ENCODE measurements around the gene CLEC1A. TPM values are rescaled to one million over a fixed set of nuclear protein-coding genes. Genes with fewer than 3 reads are reported as not detected.

The CLEC1A gene
- total and polyA plus RNA-seq, 10 donors: 1.5 to 12.4 (median 7.4) TPM

DNA sequence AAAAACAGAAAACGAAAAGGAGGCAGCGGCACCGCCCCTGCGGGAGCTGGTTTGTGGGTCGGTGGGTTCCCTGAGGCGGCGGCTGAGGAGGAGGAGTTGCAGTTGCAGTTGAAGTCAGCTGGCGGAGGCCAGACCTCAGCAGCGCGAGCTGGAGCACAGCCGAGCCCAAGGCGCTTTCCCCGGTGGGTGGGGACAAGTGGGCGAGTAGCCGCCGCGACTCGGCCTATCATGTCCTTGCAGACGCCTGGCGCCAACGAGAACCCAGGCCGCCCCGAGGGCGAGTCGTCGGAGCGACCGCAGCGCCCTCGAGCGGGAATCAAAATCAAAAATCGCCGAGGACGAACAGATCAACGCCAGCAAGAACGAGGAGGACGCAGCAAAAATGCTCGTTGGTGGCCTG lies 12.7 kb upstream of the CLEC1A start:
- no peak for DNase-seq

DNA sequence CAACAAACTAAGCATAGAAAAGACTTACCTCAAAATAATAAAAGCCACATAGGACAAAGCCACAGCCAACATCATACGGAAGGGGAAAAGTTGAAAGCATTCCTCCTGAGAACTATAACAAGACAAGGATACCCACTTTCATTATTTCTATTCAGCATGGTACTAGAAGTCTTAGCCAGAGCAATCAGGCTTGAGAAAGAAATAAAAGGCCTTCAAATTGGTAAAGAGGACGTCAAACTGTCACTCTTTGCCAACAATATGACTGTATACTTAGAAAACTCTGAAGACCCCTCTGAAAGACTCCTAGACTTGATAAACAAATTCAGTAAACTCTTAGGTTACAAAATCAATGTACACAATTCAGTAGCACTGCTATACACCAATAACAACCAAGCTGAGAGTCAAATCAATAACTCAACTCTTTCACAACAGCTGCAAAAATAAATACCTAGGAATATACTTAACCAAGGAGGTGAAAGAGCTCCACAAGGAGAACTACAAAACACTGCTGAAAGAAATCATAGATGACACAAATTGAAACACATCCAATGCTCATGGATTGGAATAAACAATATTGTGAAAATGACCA lies 11.6 kb upstream of the CLEC1A start:
- Histone ChIP-seq H3K4me3 (no peak overlapping the region), H3K4me1 (no peaks in the 10 kb centered on the region), H3K27me3 (replicated peaks in 1 of 7) (no peaks in the 10 kb centered on the region), H3K27ac (no peak overlapping the region), H3K36me3 (peaks cover 0 to 1% (median 0%) of the 10 kb centered on the region in 6 donors), H3K9me3 (peaks cover 0 to 8% (median 0%) of the 10 kb centered on the region in 8 donors)
- TF ChIP-seq POLR2A (IDR thresholded peaks at IDR 0.05) (no peak), POLR2AphosphoS5 (IDR thresholded peaks at IDR 0.05) (no peak)
- TF ChIP-seq, protein P1, sequence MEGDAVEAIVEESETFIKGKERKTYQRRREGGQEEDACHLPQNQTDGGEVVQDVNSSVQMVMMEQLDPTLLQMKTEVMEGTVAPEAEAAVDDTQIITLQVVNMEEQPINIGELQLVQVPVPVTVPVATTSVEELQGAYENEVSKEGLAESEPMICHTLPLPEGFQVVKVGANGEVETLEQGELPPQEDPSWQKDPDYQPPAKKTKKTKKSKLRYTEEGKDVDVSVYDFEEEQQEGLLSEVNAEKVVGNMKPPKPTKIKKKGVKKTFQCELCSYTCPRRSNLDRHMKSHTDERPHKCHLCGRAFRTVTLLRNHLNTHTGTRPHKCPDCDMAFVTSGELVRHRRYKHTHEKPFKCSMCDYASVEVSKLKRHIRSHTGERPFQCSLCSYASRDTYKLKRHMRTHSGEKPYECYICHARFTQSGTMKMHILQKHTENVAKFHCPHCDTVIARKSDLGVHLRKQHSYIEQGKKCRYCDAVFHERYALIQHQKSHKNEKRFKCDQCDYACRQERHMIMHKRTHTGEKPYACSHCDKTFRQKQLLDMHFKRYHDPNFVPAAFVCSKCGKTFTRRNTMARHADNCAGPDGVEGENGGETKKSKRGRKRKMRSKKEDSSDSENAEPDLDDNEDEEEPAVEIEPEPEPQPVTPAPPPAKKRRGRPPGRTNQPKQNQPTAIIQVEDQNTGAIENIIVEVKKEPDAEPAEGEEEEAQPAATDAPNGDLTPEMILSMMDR (IDR thresholded peaks at IDR 0.05 in 8 of 11, conservative IDR thresholded peaks at IDR 0.05 in 3 of 11): no peak
- intact Hi-C loops (cut with DNase I; ENCODE audit: low total_unique reads): no loop called here
- 89 to 98% (median 91%) methylated on average over 2 of the region's 2 CpGs for WGBS, 5 donors
- no peak for DNase-seq

More for the DNA sequence above, 12.7 kb upstream of the CLEC1A start:
- no peak for TF ChIP-seq POLR2AphosphoS5 (IDR thresholded peaks at IDR 0.05)
- Histone ChIP-seq H3K9me3 (peaks cover 0 to 8% (median 0%) of the 10 kb centered on the region in 8 donors), H3K4me1 (no peaks in the 10 kb centered on the region), H3K27ac (no peak overlapping the region), H3K4me3 (no peak overlapping the region), H3K27me3 (replicated peaks in 1 of 7) (no peaks in the 10 kb centered on the region), H3K36me3 (peaks cover 0 to 9% (median 0%) of the 10 kb centered on the region in 6 donors)
- intact Hi-C loops (cut with DNase I; ENCODE audit: low total_unique reads): no loop called here
- WGBS, 5 donors: 92 to 95% (median 94%) methylated on average over 38 of the region's 38 CpGs

DNA sequence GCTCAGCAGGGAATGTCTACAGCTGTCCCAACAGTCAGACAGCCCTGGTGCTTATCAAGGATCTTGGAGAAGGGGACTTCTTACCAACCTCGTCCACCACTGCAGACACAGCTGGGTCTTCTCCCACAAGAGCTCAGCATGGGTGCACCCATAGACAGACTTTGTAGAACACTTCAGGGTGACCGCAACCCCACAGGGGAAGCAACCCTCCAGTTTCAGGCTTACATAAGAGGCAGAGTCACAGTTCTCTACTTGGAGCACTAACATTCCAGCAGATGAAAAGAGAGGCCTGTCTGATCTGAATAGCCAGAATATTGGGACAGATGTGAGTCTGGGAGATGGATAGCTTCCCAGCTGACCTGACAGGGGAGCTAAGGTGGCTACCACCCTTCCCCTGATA lies 3.5 kb upstream of the CLEC1A start:
- WGBS, 5 donors: 44 to 74% (median 63%) methylated on average over 2 of the region's 2 CpGs
- no peaks in the 10 kb centered on the region for H3K36me3 ChIP-seq
- peaks cover 0 to 4% (median 0%) of the 10 kb centered on the region in 7 donors for H3K27me3 ChIP-seq (replicated peaks in 1 of 7)
- H3K4me3 ChIP-seq: no peak overlapping the region
- no peak for DNase-seq
- intact Hi-C loops (cut with DNase I; ENCODE audit: low total_unique reads): no loop called here
- TF ChIP-seq POLR2AphosphoS5 (IDR thresholded peaks at IDR 0.05): no peak
- no peak for TF ChIP-seq POLR2A (IDR thresholded peaks at IDR 0.05)
- TF ChIP-seq, protein P1 (IDR thresholded peaks at IDR 0.05 in 8 of 11, conservative IDR thresholded peaks at IDR 0.05 in 3 of 11): no peak
- no peak overlapping the region for H3K27ac ChIP-seq
- peaks cover 0 to 15% (median 1%) of the 10 kb centered on the region in 8 donors for H3K9me3 ChIP-seq
- peaks cover 0 to 11% (median 0%) of the 10 kb centered on the region in 6 donors for H3K4me1 ChIP-seq

DNA sequence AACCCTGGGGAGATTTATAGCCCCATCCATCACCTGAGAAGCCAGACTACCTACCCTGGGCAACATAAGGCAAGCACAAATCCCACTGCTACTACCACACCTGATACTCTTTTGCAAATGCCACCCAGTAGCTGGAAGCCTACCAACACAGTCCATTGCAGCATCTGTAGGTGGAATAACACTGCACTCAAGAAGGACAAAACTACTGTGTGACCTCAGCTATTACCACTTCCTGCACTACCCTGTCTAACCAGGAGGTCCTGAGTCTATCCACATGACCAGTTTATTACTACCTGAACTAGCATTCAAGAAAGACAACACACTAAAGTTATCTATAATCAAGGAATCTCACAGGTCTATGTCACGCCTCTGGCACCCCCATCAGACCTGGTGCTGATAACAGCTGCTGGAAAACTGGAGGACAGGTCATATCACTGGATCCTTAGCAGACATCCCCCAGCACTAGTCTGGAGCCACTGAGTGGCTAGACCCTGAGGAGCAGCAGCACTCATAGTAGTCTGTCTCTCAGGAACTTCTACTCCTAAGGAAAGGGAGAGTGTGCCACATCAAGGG lies 2.9 kb upstream of the CLEC1A start:
- intact Hi-C loops (cut with DNase I; ENCODE audit: low total_unique reads): no loop called here
- peaks cover 0 to 4% (median 0%) of the 10 kb centered on the region in 7 donors for H3K27me3 ChIP-seq (replicated peaks in 1 of 7)
- no peak overlapping the region for H3K27ac ChIP-seq
- H3K9me3 ChIP-seq: peaks cover 0 to 15% (median 1%) of the 10 kb centered on the region in 8 donors
- no peak overlapping the region for H3K4me3 ChIP-seq
- no peak for TF ChIP-seq POLR2A (IDR thresholded peaks at IDR 0.05)
- no peaks in the 10 kb centered on the region for H3K36me3 ChIP-seq
- H3K4me1 ChIP-seq: peaks cover 0 to 11% (median 0%) of the 10 kb centered on the region in 6 donors
- no peak for DNase-seq
- 67 to 97% (median 86%) methylated on average over 1 of the region's 1 CpG for WGBS, 5 donors

DNA sequence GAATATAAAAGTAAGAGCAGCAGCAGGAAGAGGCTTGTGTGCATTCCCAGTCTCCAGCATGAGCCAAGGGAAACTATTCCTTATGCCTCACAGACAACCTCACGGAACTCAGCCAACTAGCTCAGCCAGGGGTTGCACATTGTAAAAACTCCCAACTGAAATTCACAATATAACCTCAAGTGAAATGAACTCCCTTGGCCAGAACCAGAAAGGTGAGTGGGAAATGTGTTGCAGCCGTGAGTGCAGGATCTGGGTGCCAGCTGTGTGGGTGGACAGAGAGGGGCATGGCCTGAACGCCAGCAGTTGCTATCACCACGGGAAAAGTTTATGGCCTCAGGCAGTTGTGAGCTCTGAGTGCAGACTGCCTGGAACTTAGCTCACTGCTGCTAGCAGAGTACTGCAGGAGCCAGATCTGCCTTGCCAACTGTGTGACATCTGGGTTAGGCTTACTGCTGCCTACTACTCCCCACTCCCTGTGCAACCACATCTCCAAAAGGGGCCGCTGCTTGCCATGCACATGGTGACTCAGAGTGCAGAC lies 2.3 kb upstream of the CLEC1A start:
- Histone ChIP-seq H3K36me3 (no peaks in the 10 kb centered on the region), H3K4me1 (peaks cover 0 to 11% (median 0%) of the 10 kb centered on the region in 6 donors), H3K4me3 (no peak overlapping the region), H3K27me3 (replicated peaks in 1 of 7) (peaks cover 0 to 4% (median 0%) of the 10 kb centered on the region in 7 donors), H3K9me3 (peaks cover 0 to 15% (median 1%) of the 10 kb centered on the region in 8 donors), H3K27ac (no peak overlapping the region)
- 80 to 86% (median 84%) methylated on average over 4 to 5 of the region's 5 CpGs for WGBS, 5 donors
- TF ChIP-seq, protein P1 (IDR thresholded peaks at IDR 0.05 in 8 of 11, conservative IDR thresholded peaks at IDR 0.05 in 3 of 11): no peak
- TF ChIP-seq POLR2AphosphoS5 (IDR thresholded peaks at IDR 0.05): no peak
- intact Hi-C loops (cut with DNase I; ENCODE audit: low total_unique reads): no loop called here
- no peak for DNase-seq

Measured in spleen (tissue), 11 donors.